GM12892 (cell line): ENCODE results near the gene ZNRF2.

Experiments
- DNase-seq: peaks from one replicate; pipeline ENCODE4 v3.0.0; 2011; ENCODE audit not compliant: insufficient read length
- FAIRE-seq: peaks from 2 replicates; lab custom pipeline; 2011; peaks lifted over from hg19 to GRCh38; lab: Jason Lieb, UNC
- POLR2A ChIP-seq: IDR thresholded peaks from 2 replicates; pipeline ENCODE4 v1.6.1; 2011; ENCODE audit warnings: low read depth, low read length, control low read depth
- POLR2AphosphoS5 ChIP-seq: IDR thresholded peaks from 2 replicates; pipeline ENCODE4 v1.6.1; 2011; ENCODE audit warnings: low read depth, low read length, control low read depth
- TAF1 ChIP-seq: IDR thresholded peaks from 2 replicates; pipeline ENCODE4 v1.6.1; 2011; ENCODE audit warnings: low read depth, mild to moderate bottlenecking, control low read depth, low read length, borderline replicate concordance

ZNRF2 gene

GRCh38 chr7:30412782-30413504 lies 128.5 kb downstream of the ZNRF2 start:
- no peak for FAIRE-seq
- DNase-seq: no peak
- TF ChIP-seq TAF1 (no peak), POLR2AphosphoS5 (no peak), POLR2A (no peak)

- no peak for DNase-seq
- FAIRE-seq: no peak
- TF ChIP-seq POLR2A: no peak
- no peak for TF ChIP-seq POLR2AphosphoS5
- no peak for TF ChIP-seq TAF1
Measured at GRCh38 chr7:30413864-30414263, 129.5 kb downstream of the ZNRF2 start.
